DLD1 (cell line): ENCODE data around the gene PLAAT3.
"Not testable (repeated sequence)": the region's sequence is repeated elsewhere in the genome, so short reads cannot be mapped to it uniquely, and the experiment has no call there.

ENCODE experiments used
- in situ Hi-C: cut with HindIII; loops from 2 replicates; pipeline ENCODE4 v1.10.0; 2017; ENCODE audit warnings: low sequenced_read_pairs

PLAAT3 gene

DNA sequence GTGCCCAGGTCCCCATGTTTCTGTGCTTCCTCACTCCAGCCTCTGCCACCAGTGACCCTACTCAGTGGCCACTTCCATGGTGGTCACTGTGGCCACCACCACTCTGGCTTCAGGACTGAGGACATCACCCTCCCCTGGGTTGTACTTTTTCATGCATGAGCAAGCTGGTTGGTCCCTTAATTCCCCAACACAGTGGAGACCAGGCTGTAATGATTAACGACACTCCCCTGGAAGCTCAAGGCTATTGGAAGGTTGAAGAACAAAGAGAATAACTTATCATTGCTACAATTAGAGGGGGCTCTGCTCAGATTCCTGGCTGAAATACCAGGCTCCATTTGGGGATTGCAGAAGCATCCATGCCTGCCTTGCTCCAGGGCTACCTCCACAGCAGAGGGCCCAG lies 67.2 kb downstream of the PLAAT3 start:
- in situ Hi-C loops, result no loop called here

DNA sequence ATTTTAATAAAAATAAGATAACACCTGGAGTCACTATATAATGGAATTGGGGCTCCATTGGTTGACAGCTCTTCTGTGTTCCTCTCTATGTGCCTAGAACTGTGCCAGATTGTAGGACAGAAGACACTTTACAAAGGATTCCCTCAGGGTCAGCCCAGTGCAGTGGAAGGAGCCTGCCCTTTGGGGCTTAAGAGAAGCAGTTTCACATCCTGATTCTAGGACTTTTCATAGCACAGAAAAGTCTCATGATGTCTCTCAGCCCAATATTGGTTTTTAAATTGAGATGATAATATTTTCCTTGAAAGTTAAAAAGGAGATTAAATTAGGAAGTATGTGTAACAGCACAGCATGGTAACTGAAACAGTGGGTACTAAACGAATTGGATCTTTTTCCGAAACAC lies 70.5 kb downstream of the PLAAT3 start:
- in situ Hi-C loops, result no loop called here

DNA sequence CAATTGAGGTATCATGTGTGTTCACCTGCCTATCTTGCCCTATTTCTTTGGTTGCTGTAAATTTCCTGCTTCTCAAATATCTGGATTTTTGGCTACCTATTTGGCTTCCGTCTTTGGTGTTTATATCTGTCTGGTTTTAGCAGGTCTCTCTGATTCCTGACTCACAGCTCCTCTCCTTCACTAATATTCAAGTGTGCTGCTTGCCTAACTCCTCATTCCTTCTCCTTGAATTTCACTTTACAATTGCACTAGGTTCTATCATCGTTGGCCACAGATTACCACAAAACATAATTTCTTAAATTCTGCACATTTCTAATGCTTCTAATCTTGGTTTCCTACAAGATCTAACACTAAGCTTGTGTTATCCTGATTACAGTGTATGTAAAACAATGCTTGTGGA lies 71.7 kb downstream of the PLAAT3 start:
- in situ Hi-C loops, result not testable (repeated sequence)

DNA sequence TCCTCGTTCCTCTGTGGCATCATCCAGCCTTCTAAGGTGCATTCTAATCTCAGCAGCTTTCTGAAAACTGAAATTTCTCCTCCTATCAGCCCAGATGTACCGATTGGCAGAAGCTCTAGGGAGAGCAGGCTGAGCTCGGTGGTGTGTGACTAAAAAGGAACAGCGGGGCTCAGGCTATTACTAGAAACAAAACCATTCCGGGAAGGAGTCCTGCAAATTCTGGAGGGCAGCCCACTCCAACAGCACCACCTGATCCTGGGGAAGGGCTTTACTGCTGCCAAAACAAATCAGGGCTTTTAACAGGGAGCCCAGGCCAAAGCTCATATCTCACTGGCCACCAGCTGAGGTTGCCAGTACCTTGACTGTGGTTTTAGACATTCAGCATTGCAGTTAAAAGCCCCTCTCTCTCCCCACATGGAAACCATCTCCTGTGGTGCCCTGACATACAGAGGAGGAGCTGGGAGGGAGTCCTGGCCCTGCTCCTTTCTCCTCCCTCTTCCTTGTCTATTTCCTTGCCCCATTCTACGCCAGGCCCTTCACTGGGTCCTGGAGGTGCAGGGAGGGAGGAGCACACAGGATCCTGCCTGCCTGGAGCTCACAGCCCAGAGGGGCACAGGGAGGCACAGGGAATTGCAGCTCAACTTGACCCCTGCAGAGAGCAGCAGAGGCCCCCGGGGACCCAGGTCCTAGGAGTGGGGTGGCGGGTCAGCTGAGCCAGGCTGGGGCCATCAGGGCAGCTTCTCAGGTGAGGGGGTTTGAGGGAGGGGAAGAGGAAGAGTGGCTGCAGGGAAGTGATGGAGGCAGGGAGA lies 76.7 kb downstream of the PLAAT3 start:
- in situ Hi-C loops, result loop anchor here (10.0 kb wide), 1 partner anchor 107 kb away; no protein-coding TSS in a partner anchor

DNA sequence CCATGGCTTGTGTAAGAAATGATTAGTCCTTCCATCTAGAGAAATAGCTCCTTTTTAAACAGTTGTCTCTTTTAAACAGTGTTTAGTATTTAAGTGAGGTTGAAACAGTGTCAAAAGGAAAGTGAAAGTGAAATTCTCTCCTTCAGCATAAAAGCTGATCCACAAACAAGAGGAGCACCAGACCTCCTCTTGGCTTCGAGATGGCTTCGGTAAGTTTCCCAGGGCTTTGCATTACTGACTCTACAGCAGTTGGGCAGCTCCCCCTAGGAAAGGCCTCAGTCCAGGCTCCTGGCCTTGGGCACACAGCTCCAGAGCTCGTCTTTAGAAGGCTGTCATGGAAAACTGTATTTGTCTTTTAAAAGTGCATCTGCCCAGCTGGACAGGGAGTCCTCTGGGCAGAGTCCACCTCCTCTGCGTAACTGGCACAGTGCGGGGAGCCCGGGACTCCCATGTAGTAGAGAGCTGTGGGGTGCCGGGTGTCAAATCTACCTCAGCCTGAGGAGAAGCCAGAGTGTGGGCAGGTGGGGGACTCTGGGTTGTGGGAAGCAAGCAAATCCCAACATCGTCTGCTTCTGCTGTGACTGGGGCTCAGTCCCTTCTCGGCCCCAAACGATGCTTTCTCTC lies 77.5 kb downstream of the PLAAT3 start, which contains the start of gene PLAAT4:
Gene PLAAT4, plus strand, starts transcription at position 140 of the 624 bp plus-strand sequence. Its CDS starts 61 bp downstream, at position 201.
- in situ Hi-C loops, result loop anchor here (10.0 kb wide), 1 partner anchor 108 kb away; no protein-coding TSS in a partner anchor

DNA sequence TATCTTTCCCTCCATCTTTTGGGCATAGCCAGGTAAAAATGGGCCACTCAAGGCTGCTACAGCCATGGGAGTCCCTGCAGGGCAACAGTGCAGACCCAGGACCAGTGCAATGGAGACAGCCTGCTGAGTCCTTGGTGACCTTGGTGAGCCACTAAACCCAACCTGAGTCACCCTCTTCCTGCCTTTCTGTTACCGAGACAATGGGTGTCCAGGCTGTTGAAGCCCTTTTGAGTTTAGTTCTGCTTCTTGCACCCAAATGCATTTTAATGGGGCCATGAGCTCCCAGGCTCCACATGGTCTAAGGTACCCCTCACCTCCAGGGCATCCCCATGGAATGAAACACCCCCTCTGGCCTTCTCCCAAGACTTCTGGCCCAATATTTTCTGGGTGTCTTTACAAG lies 78.5 kb downstream of the PLAAT3 start:
- in situ Hi-C loops, result loop anchor here (10.0 kb wide), 1 partner anchor 109 kb away; no protein-coding TSS in a partner anchor

DNA sequence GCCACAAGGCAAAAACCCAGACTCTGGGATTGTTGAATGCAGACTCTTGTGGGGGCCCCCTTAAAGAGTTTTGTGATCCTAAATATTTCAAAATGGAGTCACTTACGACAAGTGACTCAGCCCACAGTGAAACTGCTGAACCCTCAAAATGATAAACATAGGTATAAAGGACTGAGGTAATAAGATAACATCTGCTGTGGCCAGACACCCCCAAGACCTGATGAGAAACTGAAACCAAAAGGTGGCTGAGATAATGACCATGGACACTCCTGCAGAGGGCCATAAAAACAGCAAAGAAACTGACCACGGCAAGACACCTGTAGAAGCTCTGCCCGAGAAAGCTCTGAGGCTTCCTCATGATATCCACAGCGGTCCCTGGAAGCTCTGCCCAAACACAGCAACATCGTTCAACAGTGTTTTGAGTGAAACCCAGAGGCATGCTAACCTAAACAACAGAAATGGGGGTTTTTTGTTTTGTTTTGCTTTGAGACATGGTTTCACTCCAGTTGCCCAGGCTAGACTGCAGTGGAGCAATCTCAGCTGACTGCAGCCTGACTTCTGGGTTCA lies 79.3 kb downstream of the PLAAT3 start:
- in situ Hi-C loops, result loop anchor here (10.0 kb wide), 1 partner anchor 110 kb away; no protein-coding TSS in a partner anchor

DNA sequence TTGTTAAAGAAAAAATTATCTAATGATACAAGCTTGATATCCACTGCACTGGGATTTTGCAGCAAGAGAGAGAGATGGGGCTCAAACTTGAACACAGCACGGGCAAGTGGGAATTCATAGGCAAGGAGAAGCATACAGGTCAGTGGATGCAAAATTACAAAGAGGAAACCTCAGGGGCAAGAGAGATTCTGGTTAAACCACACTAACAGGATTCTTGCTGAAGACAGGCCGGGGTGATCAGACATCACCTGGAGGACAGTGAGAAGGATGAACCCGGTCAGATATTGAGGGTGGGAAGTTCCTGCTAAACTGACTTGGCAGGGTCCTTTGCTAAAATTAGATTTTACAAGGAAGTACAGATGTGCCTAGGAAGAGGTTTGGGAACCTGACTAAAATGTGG lies 80.2 kb downstream of the PLAAT3 start:
- in situ Hi-C loops, result loop anchor here (10.0 kb wide), 1 partner anchor 111 kb away; no protein-coding TSS in a partner anchor

DNA sequence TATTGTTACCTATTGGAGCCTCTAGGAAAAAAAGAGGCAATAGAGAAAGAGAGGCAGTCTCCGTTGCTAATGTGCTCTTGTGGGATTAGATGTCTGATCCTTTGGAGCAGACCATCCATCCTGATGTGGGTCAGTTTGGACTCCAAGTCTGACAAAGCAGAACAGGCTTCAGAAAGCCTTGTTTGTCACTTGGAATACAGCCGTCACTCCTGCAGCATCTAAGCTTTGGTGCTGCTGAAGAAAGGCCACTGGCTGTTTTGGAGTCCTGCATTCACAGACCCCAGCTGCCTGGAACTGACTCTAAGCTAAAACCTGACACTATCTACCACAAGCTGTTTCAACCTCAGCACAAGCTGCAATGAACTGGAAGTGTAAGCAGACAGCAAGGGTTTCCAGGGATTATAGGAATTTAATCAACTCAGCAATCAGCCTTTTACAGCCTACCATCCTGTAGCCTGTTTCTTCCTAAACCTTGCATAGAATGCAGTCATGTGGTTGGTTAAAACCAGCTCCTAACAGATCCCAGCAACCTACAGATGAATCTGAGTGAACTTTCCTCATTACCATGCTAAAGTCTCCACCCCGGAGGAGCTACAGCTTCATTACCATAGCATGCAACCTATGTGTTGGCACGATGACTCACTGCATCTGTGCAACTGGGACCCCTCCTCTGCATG lies 81.3 kb downstream of the PLAAT3 start:
- in situ Hi-C loops, result loop anchor here (10.0 kb wide), 1 partner anchor 112 kb away; no protein-coding TSS in a partner anchor

DNA sequence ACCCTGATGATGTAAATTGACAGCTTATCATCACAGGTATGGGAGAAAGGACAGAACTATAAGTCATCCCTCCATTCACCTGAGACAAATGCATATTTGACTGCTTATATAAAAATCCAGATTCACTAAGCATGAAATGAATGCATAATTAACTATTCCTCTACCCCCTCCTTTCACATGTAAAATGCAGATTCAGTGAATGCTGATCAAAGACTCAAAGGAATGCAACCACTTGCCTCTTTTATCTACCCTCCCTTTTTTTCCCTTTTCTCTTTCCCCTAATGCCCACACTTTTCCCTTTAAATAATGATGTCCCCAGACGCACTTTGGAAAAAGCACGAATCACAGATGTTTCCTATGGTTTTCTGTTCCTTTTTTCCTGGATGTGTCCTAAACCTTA lies 82.1 kb downstream of the PLAAT3 start:
- in situ Hi-C loops, result loop anchor here (10.0 kb wide), 1 partner anchor 113 kb away; no protein-coding TSS in a partner anchor

DNA sequence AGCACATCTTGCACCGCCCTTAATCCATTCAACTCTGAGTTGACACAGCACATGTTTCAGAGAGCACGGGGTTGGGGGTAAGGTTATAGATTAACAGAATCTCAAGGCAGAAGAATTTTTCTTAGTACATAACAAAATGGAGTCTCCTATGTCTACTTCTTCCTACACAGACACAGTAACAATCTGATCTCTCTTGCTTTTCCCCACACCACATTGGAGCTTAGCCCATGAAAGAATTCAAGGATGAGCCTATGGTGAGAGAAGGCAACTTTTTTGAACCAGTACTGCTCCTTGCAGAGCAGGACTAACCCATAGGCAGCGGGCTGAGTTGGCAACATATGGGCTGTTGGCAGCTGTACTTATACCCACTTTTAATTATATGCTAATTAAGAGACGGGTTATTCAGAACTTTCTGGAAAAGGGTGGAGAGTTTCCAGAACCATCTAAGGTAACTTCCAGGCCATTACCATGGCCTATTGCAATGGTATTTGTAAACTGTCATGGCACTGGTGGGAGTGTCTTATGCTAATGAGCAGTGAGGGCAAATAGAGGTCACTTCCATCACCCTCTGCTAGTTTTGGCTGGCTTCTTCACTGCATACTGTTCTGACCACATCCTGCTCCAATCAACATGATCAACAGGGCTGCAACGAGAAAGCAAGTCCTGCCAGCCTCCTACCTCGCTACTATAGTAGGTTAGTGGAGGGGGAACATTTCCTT lies 83.0 kb downstream of the PLAAT3 start:
- in situ Hi-C loops, result loop anchor here (10.0 kb wide), 1 partner anchor 114 kb away; no protein-coding TSS in a partner anchor

DNA sequence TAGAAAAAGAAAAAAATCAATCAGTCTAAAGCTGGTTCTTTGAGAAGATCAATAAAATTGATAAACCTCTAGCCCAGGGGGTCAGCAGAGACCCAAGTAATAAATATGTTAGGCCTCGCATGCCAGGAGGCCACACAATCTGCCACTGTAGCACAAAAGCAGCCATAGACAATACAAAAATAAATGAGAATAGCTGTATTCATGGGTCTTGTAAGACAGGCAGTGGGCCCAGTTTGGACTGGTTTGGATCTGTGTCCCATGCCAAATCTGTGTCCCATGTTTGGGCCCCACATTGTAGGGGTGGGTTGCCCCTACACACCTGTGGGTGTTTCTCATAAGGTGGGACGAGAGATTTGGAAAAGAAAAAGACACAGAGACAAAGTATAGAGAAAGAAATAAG lies 84.2 kb downstream of the PLAAT3 start:
- in situ Hi-C loops, result loop anchor here (10.0 kb wide), 1 partner anchor 115 kb away; no protein-coding TSS in a partner anchor

DNA sequence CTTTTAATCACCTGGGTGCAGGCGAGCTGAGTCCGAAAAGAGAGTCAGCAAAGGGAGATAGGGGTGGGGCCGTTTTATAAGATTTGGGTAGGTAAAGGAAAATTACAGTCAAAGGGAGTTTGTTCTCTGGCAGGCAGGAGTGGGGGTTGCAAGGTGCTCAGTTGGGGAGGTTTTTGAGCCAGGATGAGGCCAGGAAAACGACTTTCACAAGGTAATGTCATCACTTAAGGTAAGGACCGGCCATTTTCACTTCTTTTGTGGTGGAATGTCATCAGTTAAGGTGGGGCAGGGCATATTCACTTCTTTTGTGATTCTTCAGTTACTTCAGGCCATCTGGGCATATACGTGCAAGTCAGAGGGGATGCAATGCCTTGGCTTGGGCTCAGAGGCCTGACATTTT lies 84.9 kb downstream of the PLAAT3 start:
- in situ Hi-C loops, result not testable (repeated sequence)

DNA sequence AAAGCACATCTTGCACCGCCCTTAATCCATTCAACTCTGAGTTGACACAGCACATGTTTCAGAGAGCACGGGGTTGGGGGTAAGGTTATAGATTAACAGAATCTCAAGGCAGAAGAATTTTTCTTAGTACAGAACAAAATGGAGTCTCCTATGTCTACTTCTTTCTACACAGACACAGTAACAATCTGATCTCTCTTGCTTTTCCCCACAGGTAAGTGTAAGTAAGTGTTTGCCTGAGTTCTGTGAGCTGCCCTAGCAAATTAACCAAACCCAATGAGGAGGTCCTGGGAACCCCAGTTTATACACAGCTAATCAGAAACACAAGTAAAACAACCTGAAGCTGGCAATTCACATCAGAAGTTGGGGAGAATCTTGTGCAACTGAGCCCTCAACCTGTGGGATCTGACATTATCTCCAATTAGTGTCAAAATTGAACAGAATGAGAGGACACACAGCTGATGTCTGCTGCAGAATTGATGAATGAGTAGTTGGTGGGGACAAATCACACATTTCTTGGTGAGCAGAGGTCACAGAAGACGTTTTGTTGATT lies 85.4 kb downstream of the PLAAT3 start:
- in situ Hi-C loops, result not testable (repeated sequence)

DNA sequence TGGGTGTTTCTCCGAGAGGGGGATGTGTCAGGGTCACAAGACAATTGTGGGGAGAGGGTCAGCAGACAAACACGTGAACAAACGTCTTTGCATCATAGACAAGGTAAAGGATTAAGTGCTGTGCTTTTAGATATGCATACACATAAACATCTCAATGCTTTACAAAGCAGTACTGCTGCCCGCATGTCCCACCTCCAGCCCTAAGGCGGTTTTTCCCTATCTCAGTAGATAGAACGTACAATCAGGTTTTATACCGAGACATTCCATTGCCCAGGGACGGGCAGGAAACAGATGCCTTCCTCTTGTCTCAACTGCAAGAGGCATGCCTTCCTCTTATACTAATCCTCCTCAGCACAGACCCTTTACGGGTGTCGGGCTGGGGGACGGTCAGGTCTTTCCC lies 86.1 kb downstream of the PLAAT3 start:
- in situ Hi-C loops, result not testable (repeated sequence)

DNA sequence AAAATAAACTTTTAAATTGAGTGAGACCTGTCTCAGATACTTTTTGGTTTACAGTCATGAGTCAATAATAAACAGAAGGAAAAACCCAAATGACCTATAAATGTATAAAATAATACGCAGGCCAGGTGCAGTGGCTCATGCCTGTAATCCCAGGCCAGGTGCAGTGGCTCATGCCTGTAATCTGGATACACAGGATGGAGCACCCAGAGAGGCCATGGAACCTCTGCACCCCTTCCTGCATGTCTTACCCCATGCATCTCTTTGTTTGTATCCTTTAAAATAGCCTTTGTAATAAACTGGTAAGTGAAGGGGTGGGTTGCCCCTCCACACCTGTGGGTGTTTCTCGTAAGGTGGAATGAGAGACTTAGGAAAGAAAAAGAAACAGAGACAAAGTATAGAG lies 86.6 kb downstream of the PLAAT3 start:
- in situ Hi-C loops, result no loop called here
